Stimulated activated CD8-positive, alpha-beta memory T cell treated with anti-CD3 and anti-CD28 coated beads, Interleukin-12 subunit alpha, Interleukin-12 subunit beta, amount 100 ng/mL, for 4 hours (primary cell): ENCODE measurements around the gene CLEC2B.
"Not testable (repeated sequence)": the region's sequence is repeated elsewhere in the genome, so short reads cannot be mapped to it uniquely, and the experiment has no call there.

Experiments used
- DNase-seq: peaks from one replicate; pipeline ENCODE4 v3.0.0-alpha.2; 2020; ENCODE audit warnings: low read depth

The CLEC2B gene

DNA sequence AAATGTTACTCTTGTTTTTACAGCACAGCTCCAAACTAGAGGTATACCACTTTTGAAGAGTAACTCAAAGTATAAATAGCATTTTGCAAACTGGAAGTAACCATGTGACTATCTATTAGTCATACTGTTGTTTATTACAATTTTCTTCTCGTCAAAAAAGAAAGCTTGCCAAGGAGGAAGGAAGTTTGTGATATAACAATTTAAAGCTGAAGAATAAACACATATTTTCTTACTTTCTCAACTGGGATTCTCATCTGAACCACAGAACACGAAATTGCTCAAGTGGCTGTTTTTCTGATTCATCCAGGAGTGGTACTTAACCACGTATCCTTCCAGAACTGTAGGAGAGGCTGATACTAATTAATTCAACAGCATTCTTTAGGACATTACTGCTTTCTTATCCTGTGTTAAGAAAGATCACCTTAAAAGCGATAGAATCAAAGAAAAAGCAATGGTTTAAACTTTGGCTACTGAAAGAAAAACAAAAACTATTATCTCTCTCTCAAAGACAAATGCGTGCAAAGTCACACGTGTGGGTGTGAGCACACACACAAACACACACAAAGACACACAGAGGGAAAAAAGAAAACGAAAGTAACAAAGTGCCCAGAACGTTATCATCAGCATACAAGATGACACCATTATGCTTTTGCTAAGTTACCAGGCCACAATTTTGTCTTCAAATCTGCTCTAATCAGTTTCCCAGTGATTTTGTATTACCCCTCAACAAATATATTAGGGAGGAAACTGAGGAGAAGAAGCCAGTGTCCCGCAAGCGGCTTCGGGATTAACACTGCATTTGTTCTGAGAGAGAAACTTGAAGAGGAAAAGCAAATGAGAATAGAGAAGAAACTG is at the start of gene CLEC2B:
Gene CLEC2B (minus strand): TSS at position 48 of the 855 bp plus-strand sequence.
- DNase-seq = no peak

DNA sequence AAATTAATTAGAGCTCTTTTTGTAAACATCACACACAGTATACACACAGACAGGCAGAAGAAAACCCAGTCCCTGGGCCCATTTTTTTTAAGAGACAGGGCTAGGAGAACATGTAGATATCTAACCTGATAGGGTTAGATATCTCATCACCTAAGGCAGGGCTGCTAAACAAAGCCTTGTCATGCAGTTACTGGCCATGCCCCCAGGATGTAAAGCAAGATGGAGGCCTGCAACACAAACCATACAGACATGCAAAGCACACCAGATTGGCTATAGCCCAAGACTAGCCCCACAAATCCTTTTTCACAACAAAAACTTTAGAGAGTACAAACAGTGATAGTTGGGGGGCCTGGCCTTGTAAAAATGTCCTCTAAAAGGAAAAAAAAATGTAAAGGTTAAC is 42.6 kb upstream of the CLEC2B start:
- no peak for DNase-seq

DNA sequence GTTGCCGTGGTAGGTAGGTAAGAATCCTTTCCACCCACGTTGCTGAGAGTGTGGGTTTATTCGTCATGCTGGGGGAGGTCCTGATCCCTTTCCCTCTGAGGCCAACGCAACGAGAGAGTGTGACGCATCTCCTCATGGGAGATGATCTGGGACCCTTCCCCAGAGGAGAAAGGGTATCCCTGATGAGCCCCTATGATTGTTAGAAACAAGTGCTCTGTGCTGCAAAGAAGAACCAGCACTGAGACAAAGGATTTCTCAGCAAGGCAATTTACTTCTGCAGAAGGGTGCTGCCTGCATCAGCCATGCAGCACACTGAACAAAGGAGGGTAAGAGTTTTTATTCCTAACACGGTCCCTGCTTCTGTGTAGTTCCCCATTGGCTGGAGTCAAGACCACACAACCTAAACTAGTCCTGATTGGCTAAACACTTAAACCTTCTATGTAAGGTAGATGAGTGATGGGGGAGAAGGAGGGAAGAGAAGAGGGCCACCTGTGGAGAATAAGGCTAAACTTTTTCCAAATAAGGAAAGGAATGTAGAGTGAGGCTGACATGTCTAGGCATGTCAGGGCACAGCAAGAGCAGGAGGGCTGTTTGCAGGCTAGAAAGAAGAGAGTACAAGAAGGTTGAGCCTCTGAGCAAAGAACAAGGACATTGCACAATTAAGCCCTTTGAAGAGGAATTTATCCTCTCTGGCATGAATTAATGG is 41.7 kb upstream of the CLEC2B start:
- DNase-seq = no peak

DNA sequence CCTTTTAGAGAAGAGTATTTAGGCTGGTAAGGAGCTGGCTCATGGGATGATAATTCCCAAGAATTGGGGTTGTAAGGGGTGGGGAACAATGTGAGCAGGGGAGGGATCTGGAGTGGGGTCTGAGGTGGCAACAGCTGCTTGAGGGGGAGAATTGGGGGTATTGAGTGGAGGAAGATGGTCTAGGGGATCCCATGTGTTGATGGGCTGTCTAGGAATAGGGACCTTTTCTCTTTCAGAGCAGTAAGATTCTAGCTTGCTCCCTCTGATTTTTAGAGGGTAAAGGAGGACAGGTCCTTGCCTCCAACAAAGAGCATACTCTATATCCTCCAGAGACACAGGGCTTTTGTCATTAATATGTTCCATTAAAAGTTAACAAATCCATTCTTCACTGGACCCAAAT is 40.6 kb upstream of the CLEC2B start:
- no peak for DNase-seq

DNA sequence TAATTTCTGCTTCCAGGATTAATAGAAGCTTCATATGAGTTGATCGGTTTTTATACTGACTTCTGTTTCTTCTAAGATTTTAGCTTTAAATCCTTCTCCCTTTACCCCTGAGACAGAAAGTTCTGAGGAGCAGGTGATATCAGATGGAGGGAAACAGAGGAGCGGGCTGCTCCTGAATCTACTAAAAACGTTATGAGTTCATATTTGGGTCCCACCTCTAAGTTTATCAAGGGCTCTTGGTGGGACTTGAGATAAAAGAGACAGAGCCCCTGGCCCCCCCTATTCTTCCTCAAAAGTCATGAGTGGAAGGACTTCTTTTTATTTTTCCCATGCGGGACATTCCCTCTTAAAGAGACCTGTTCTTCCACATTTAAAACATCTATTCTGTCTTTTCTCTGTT is 39.2 kb upstream of the CLEC2B start:
- DNase-seq = no peak

DNA sequence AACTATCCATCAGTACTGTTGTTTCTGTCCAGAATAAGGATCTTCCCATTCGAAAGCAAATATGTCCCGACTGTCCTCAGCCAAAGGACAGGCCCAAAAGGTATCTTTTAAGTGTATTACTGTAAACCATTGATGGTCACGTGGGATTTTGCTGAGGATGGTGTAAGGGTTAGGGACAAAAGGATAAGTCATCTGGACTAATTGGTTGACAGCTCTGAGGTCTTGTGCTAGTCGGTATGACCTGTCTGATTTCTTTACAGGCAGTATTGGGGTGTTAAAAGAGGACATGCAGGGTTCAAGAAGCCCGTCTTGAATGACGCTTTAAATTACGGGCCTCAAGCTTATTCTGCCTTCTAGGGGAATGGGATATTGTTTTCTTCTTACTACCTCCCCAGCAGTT is 38.6 kb upstream of the CLEC2B start:
- DNase-seq = no peak

DNA sequence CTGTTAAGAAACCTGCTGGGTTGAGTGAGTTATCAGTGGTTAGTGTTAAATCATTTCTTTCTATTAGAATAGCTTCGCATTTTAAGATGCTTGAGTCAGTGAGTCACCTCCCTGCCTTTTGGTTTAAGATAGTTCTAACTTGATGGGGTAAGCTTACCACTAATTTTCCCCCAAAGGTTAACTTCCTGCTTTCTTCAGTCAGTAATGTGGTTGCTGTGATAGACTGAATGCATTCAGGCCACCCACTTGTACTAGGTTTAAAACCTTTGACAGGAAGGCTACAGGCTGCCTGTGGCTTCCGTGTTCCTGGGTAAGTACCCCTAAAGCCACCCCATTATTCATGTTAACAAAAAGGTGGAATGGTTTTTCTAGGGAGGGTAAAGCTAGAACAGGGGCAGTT is 37.7 kb upstream of the CLEC2B start:
- DNase-seq = peak; percentile 19

DNA sequence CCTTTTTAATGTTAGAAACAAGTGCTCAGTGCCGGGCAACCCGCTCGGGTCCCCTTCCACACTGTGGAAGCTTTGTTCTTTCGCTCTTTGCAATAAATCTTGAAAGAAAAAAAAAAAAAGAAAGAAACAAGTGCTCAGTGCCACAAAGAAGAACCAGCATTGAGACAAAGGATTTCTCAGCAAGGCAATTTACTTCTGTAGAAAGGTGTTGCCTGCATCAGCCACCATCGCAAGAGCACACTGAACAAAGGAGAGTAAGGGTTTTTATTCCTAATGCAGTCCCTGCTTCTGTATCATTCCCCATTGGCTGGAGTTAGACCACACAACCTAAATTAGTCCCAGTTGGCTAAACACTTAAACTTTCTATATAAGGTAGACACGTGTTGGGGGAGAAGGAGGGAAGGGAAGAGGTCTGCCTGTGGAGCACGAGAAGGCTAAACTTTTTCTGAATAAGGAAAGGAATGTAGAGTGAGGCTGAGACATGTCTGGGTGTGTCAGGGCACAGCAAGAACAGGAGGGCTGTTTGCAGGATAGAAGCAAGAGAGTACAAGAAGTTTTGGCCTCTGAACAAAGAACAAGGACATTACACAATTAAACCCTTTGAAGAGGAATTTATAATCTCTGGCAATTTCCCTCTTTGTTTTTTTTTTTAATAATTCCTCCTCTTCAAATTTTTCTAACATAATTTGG is 33.5 kb upstream of the CLEC2B start:
- no peak for DNase-seq

DNA sequence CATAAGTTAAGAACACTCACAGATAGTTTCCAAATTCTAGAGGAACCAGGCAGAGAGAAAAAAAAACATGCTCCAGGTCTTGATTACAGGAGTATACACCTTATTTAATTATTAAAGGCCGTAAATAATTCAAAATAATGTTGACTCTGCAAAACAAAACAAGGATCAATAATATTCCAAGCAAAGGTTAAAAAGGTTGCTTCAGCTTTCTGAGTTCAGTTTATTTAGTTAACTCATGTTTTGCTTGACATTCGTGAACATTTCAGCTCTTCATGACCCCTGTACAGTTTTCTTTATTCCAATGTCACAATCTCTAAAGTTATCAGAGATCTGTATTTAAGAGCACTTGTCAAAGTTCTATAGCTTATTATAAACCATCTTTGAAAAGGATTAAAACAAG is 31.8 kb upstream of the CLEC2B start:
- DNase-seq = no peak

DNA sequence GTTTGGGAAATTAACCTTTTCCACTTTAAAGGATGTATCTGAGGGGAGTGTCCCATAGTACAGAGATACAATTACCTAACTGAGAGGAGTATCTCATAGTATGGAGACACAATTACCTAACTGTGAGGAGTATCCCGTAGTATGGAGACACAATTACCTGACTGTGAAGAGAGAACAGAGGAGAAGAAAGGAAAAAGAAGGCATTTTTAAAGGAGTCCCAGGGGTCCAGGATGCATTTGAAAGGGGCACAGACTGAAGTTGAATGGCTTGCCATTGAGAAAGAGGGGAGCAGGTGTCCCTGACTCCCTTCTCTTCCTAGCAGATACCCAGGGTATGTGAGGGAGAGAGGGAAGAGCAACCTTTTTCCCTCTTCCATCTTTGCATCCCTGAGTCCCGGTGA is 30.1 kb upstream of the CLEC2B start:
- no peak for DNase-seq

DNA sequence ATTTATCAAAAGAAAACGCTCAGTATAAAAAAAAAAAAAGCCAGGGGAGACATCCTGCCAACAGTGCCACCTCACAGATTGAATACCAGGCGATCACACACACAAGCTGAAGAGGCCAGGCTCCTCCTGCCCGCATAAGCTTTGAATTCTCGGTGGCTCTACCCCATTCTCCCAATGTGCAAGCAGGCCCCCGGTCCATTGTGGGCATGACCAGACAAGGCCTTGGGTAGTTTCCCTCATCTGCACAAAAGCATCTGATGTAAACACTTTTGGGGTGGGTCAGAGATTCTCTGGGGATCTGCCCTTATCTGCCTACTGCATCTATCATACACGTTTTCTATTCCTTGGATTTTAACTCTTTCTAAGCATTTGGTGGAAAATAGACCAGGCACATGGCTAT is 28.4 kb upstream of the CLEC2B start:
- no peak for DNase-seq

DNA sequence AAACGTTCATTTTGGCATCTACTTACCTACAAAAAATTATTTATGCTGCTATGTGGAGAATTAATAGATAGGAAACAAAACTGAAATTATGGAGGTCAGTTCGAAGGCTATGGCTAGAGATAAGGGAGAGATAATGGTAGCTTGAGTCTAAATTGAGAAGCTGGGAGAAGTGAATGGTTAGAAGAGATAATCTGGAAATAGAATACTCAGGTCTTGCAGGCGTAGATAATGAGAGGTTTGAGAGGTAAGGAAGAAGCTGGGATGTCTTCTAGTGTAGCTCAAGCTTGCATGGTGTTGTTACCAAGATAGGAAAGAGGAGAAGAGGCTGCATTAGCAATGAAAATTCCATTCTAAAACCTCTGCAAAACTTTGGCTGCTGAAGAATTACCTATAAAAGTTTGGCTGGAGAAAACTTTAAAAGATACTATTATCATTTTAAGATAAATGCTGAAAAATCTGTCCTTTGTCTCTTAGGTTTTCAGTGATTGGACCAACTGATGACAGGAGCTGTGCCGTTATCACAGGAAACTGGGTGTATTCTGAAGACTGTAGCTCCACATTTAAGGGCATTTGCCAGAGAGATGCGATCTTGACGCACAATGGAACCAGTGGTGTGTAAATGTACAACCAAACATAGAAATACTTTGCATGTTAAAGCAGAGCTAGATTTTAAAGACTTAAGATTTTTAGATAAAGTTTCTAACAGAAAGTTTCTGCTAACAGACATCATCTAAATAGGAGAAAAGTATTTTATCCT is 26.2 kb upstream of the CLEC2B start:
- DNase-seq = no peak

DNA sequence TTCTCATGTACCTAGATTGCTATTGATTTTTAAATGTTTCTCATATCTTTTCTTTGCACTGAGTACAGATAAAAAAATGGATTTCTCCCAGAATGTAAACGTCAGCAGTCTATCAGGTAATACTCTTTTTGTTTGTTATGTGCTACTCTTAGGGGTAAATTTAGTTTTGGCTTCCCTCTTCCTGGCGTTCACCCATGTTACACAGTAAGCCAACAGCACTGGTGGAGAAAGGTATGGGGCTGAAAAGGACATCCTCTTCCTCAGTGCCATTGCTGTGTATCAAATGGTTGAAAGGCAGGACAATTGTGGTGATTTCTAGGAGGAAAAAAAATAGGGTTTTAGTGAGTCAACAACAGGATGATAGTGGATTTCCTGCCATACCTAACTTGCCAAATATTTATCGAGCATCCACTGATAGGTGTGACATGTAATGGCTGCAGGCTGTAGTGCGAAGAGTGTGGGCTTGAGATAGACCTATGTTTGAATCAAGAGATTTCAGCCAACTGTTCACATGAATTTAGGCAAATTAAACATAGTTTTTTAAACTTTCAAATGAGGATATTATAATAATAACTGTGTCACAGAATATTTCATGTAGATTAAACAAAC is 19.6 kb upstream of the CLEC2B start:
- DNase-seq = no peak

DNA sequence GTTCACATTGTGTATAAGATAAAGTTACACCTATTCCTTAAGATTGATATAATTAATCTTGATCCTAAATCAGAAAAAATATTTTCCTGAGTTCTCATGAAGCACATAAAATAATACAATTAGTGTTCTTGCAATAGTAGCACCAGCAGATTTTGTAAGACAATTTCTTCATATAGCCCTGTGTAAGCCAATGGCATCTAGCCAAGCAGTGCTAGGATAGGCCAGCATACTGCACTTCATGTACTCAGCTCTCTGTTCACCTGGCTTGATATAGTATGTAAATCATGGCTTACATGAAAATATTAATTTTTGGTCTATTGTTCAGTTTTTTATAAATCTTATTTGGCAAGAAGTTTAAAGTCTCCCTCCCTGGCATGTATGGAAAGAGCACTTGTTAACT is 14.0 kb upstream of the CLEC2B start:
- no peak for DNase-seq

DNA sequence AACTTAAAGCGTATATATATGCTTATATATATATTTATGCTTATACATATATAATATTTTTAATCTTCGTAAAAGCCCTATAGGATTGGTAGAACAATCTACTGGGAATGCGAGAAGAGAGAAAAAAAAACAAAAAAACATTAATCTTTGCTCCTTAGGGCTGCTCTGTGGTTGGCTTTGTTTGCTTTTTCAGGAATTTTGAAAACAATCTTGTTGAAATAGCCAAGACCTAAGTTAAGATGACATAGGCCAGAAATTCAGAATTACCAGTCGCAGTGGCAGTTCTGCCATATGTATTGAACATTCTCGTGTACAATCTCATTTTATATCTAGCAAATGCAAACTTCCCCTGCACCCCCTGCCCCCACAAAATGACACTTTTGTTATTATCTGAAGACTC is 12.8 kb upstream of the CLEC2B start:
- DNase-seq = no peak

DNA sequence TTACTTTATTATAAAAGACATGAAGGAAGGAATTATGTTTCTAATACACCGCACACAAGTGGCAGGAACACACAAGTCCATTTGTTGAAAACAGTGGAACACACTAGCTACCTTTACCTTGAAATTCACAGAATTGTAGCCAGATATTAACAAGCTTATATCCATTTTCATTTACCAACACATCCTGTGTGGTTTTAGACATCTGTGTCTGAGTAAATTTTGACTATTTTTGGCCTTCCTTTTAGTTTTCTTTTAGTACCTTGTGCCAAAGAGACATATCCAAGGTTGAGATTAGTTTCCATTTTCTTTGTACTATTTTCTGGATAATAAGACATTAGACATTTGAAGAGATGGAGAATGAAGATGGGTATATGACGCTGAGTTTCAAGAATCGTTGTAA is 12.1 kb upstream of the CLEC2B start, which contains the start of gene KLRF2:
Gene KLRF2 (plus strand): TSS at position 244 of the 400 bp plus-strand sequence. CDS start 107 bp downstream, at position 351.
- DNase-seq = no peak

DNA sequence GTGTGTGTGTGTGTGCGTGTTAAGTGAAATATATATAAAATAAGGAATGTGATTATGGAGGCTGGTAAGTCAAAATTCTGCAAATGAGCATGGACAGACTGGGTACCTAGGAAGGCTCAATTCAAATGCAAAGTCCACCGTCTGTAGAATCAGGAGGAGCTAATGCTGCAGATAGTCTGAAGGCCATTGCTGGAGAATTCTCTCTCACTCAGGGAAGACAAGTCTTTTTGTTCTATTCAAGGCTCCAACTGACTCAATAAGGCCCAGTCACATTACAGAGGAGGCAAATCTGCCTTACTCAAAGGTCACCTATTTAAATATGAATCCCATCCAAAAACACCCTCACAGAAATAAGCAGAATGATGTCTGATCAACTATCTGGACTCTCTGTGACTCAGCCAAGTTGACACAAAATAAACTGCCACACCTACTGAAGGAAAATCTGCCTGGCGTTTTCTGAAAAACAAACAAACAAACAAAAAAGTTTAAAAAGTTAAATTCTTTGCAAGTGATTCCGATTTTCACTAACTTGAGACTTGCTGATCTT is 11.5 kb upstream of the CLEC2B start:
- no peak for DNase-seq

DNA sequence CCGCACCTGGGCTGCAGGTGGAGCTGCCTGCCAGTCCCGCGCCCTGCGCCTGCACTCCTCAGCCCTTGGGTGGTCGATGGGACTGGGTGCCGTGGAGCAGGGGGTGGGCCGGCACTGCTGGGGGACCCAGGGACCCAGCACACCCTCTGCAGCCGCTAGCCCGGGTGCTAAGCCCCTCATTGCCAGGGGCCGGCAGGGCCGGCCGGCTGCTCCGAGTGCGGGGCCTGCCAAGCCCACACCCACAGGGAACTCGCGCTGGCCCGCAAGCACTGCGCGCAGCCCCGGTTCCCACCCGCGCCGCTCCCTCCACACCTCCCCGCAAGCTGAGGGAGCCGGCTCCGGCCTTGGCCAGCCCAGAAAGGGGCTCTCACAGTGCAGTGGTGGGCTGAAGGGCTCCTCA is 7.0 kb upstream of the CLEC2B start:
- not testable (repeated sequence) for DNase-seq

DNA sequence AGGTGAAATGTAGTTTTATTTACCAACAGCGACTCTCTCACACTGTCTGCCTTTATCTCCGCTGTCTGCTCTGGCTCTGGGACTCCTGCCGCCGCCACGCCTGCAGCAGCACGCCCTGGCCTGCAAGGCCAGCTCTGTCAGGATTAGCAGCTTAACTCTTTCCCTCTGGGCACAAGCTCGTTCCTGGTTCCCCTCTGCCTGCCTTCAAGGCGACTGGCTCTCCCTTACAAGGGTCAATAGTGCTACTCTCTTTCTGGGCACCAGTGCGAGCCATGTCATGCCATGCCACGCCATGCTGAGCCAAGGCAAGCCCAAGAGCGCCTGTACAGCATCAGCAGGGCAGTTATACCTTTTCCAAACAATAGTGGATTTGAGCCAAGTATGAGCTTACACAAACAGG is 3.6 kb upstream of the CLEC2B start:
- DNase-seq = no peak

DNA sequence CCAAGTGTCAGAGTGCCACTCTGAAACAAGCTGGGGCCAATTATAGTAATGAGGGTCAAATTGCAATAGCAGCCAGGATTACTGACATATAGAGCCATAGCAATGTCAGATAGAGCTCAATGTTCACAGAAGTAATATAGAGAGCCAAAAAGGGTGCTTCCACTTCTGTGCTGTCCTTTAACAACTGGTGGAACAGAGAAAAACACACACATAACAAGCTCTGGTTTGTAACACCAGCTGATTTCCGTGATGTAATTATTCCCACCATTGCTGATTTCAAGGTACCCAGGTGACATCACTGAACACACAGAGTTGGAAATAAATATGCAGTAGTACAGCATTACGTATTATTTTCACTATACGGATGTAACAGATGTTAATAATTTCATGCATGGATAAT is 3.0 kb upstream of the CLEC2B start:
- DNase-seq = no peak

DNA sequence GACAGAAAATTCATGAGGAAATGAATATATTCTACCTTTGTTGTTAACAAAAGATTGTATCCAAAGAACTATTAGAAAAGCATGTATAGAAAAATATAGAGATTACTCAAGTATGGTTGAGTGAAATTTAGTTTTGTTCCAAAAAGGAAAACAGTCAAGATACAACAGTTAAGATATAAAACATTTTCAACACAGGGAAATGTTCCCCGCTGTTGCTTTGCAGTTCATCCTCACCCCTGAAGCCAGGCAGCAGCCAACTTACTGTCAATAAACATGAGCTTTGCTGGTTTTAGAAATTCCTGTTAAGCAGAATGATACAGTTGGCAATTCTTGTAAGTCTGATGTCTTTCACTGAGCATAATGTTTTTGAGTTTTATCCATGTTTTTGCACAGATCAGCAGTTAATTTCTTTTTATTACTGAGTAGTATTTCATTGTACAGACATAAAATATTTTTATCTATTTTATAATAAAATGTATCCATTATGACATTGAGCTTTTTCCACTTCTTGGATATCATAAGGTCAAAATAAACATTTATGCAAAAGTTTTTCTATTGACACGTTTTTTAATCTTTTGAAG is 1.2 kb upstream of the CLEC2B start:
- DNase-seq = no peak
